ENCODE data around the gene MKRN1. TPM values are rescaled to one million over a fixed set of nuclear protein-coding genes. Genes with fewer than 3 reads are reported as not detected.
"Not testable (repeated sequence)": the region's sequence is repeated elsewhere in the genome, so short reads cannot be mapped to it uniquely, and the experiment has no call there.

The MKRN1 gene
- total RNA-seq, 2 donors from 2014 or later, result 106 to 128 TPM

GRCh38 chr7:140501966-140502365 lies 22.7 kb upstream of the MKRN1 start:
- Mint-ChIP-seq H3K4me3 (no peak overlapping the region), H3K36me3 (ENCODE audit: low read depth) (no peaks in the 10 kb centered on the region), H3K27me3 (peaks cover 5% of the 10 kb centered on the region)

GRCh38 chr7:140497807-140498206 lies 18.5 kb upstream of the MKRN1 start:
- not testable (repeated sequence) for H3K4me1 Mint-ChIP-seq; H3K9me3 ChIP-seq (ENCODE audit: control insufficient read depth, low read length, poor library complexity, severe bottlenecking); H3K27me3 Mint-ChIP-seq; H3K27ac Mint-ChIP-seq; ATAC-seq; DNase-seq; H3K36me3 Mint-ChIP-seq (ENCODE audit: low read depth); H3K4me3 Mint-ChIP-seq

More at GRCh38 chr7:140501966-140502365, 22.7 kb upstream of the MKRN1 start:
- ATAC-seq, result no peak
- no peak for DNase-seq
- H3K27ac Mint-ChIP-seq, result no peak overlapping the region
- no peaks in the 10 kb centered on the region for H3K9me3 ChIP-seq (ENCODE audit: control insufficient read depth, low read length, poor library complexity, severe bottlenecking)
- peaks cover 2% of the 10 kb centered on the region for H3K4me1 Mint-ChIP-seq

- H3K9me3 ChIP-seq (ENCODE audit: control insufficient read depth, low read length, poor library complexity, severe bottlenecking), result no peaks in the 10 kb centered on the region
- no peak overlapping the region for H3K4me3 Mint-ChIP-seq
- peaks cover 2% of the 10 kb centered on the region for H3K4me1 Mint-ChIP-seq
- H3K27ac Mint-ChIP-seq, result no peak overlapping the region
- H3K27me3 Mint-ChIP-seq, result no peaks in the 10 kb centered on the region
- H3K36me3 Mint-ChIP-seq (ENCODE audit: low read depth), result no peaks in the 10 kb centered on the region
- DNase-seq, result no peak
- ATAC-seq, result no peak
Observed at GRCh38 chr7:140497241-140497769, 18.0 kb upstream of the MKRN1 start.

GRCh38 chr7:140495514-140496097 lies 16.3 kb upstream of the MKRN1 start:
- Mint-ChIP-seq H3K4me1 (peaks cover 2% of the 10 kb centered on the region), H3K4me3 (no peak overlapping the region), H3K27ac (no peak overlapping the region), H3K36me3 (ENCODE audit: low read depth) (no peaks in the 10 kb centered on the region), H3K27me3 (no peaks in the 10 kb centered on the region)
- DNase-seq, result no peak
- ATAC-seq, result no peak
- no peaks in the 10 kb centered on the region for H3K9me3 ChIP-seq (ENCODE audit: control insufficient read depth, low read length, poor library complexity, severe bottlenecking)

- Mint-ChIP-seq H3K36me3 (ENCODE audit: low read depth) (no peaks in the 10 kb centered on the region), H3K4me1 (peaks cover 2% of the 10 kb centered on the region), H3K27ac (no peak overlapping the region), H3K4me3 (no peak overlapping the region), H3K27me3 (no peaks in the 10 kb centered on the region)
- no peaks in the 10 kb centered on the region for H3K9me3 ChIP-seq (ENCODE audit: control insufficient read depth, low read length, poor library complexity, severe bottlenecking)
- DNase-seq (no peak), ATAC-seq (no peak)
Observed at GRCh38 chr7:140494867-140495266, 15.6 kb upstream of the MKRN1 start.

- no peaks in the 10 kb centered on the region for H3K9me3 ChIP-seq (ENCODE audit: control insufficient read depth, low read length, poor library complexity, severe bottlenecking)
- Mint-ChIP-seq H3K4me1 (peaks cover 2% of the 10 kb centered on the region), H3K4me3 (no peak overlapping the region)
Observed at GRCh38 chr7:140489026-140489359, 9.7 kb upstream of the MKRN1 start.

GRCh38 chr7:140485500-140486265 lies 6.4 kb upstream of the MKRN1 start:
- no peaks in the 10 kb centered on the region for H3K36me3 Mint-ChIP-seq (ENCODE audit: low read depth)
- no peak for DNase-seq
- H3K27ac Mint-ChIP-seq, result peak overlapping the region; percentile 24
- no peak for ATAC-seq
- H3K27me3 Mint-ChIP-seq, result no peaks in the 10 kb centered on the region
- H3K9me3 ChIP-seq (ENCODE audit: control insufficient read depth, low read length, poor library complexity, severe bottlenecking), result no peaks in the 10 kb centered on the region
- peaks cover 2% of the 10 kb centered on the region for H3K4me1 Mint-ChIP-seq
- no peak overlapping the region for H3K4me3 Mint-ChIP-seq

More at GRCh38 chr7:140489026-140489359, 9.7 kb upstream of the MKRN1 start:
- no peaks in the 10 kb centered on the region for H3K36me3 Mint-ChIP-seq (ENCODE audit: low read depth)
- no peak for DNase-seq
- no peak for ATAC-seq
- H3K27ac Mint-ChIP-seq, result no peak overlapping the region
- H3K27me3 Mint-ChIP-seq, result no peaks in the 10 kb centered on the region

GRCh38 chr7:140484951-140485499 lies 5.7 kb upstream of the MKRN1 start:
- Mint-ChIP-seq H3K4me1 (peaks cover 2% of the 10 kb centered on the region), H3K36me3 (ENCODE audit: low read depth) (no peaks in the 10 kb centered on the region), H3K27me3 (no peaks in the 10 kb centered on the region), H3K27ac (peak overlapping the region; percentile 24), H3K4me3 (no peak overlapping the region)
- no peaks in the 10 kb centered on the region for H3K9me3 ChIP-seq (ENCODE audit: control insufficient read depth, low read length, poor library complexity, severe bottlenecking)
- DNase-seq (no peak), ATAC-seq (no peak)

GRCh38 chr7:140484479-140484878 lies 5.2 kb upstream of the MKRN1 start:
- no peak overlapping the region for H3K27ac Mint-ChIP-seq
- H3K4me1 Mint-ChIP-seq, result peaks cover 5% of the 10 kb centered on the region
- no peaks in the 10 kb centered on the region for H3K36me3 Mint-ChIP-seq (ENCODE audit: low read depth)
- no peaks in the 10 kb centered on the region for H3K9me3 ChIP-seq (ENCODE audit: control insufficient read depth, low read length, poor library complexity, severe bottlenecking)
- no peaks in the 10 kb centered on the region for H3K27me3 Mint-ChIP-seq
- H3K4me3 Mint-ChIP-seq, result no peak overlapping the region
- ATAC-seq (no peak), DNase-seq (no peak)

GRCh38 chr7:140479739-140480084 lies 407 bp upstream of the MKRN1 start:
- DNase-seq (no peak), ATAC-seq (peak; percentile 2)

GRCh38 chr7:140478246-140479061 lies 851 bp downstream of the MKRN1 start:
- no peaks in the 10 kb centered on the region for H3K9me3 ChIP-seq (ENCODE audit: control insufficient read depth, low read length, poor library complexity, severe bottlenecking)
- ATAC-seq, result peak; percentile 49
- peak overlapping the region; percentile 99 for H3K4me3 Mint-ChIP-seq
- peak overlapping the region; percentile 96 for H3K27ac Mint-ChIP-seq
- peak in 1 of 3 donors; percentile 18 for DNase-seq
- H3K4me1 Mint-ChIP-seq, result peaks cover 19% of the 10 kb centered on the region
- no peaks in the 10 kb centered on the region for H3K27me3 Mint-ChIP-seq
- peaks cover 2% of the 10 kb centered on the region for H3K36me3 Mint-ChIP-seq (ENCODE audit: low read depth)

More at GRCh38 chr7:140479739-140480084, 407 bp upstream of the MKRN1 start:
- H3K4me1 Mint-ChIP-seq, result peaks cover 19% of the 10 kb centered on the region
- peak overlapping the region; percentile 96 for H3K27ac Mint-ChIP-seq
- H3K9me3 ChIP-seq (ENCODE audit: control insufficient read depth, low read length, poor library complexity, severe bottlenecking), result no peaks in the 10 kb centered on the region
- H3K27me3 Mint-ChIP-seq, result no peaks in the 10 kb centered on the region
- H3K4me3 Mint-ChIP-seq, result peak overlapping the region; percentile 99
- peaks cover 2% of the 10 kb centered on the region for H3K36me3 Mint-ChIP-seq (ENCODE audit: low read depth)

- no peak for DNase-seq
- no peaks in the 10 kb centered on the region for H3K27me3 Mint-ChIP-seq
- H3K27ac Mint-ChIP-seq, result peak overlapping the region; percentile 93
- no peak for ATAC-seq
- H3K9me3 ChIP-seq (ENCODE audit: control insufficient read depth, low read length, poor library complexity, severe bottlenecking), result no peaks in the 10 kb centered on the region
- H3K4me3 Mint-ChIP-seq, result peak overlapping the region; percentile 99
- H3K36me3 Mint-ChIP-seq (ENCODE audit: low read depth), result peaks cover 2% of the 10 kb centered on the region
- peaks cover 21% of the 10 kb centered on the region for H3K4me1 Mint-ChIP-seq
Observed at GRCh38 chr7:140476698-140477261, 2.5 kb downstream of the MKRN1 start.
